Activated CD4-positive, alpha-beta T cell treated with anti-CD3 and anti-CD28 coated beads for 48 hours (primary cell): Measurements from ENCODE around the gene TRDMT1.

Experiments
- DNase-seq: peaks from one replicate; pipeline ENCODE4 v3.0.0-alpha.2; 2020

The TRDMT1 gene

DNA sequence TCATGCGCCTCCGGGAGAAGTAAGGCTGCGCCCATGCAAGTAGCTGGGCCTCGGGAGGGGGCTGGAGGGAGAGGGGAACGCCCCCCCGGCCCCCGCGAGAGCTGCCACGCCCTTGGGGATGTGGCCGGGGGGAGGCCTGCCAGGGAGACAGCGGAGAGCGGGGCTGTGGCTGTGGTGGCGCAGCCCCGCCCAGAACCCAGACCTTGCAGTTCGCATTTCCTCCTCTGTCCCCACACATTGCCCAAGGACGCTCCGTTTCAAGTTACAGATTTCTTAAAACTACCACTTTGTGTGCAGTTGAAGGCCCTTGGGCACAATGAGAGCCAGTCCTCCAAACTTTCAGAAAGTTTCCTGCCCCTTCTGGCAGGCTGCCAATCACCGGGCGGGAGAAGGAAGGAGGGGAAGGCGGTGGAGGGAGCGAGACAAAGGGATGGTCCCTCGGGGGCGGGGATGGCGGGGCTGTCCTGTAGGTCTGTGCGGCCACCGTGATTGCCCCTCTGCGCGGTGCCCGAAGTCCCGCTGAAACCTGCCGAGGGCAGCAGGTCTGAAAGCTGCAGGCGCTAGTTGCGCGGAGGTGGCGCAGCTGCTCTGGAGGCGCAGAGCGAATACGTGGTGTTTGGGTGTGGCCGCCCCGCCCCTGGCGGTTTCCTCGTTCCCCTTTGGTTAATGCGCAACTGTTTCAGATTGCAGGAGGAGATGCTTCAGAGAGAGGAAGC is 28.7 kb upstream of the TRDMT1 start:
- peak; percentile 93 for DNase-seq

DNA sequence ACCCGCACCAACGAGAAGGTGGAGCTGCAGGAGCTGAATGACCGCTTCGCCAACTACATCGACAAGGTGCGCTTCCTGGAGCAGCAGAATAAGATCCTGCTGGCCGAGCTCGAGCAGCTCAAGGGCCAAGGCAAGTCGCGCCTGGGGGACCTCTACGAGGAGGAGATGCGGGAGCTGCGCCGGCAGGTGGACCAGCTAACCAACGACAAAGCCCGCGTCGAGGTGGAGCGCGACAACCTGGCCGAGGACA is 28.2 kb upstream of the TRDMT1 start:
- no peak for DNase-seq

DNA sequence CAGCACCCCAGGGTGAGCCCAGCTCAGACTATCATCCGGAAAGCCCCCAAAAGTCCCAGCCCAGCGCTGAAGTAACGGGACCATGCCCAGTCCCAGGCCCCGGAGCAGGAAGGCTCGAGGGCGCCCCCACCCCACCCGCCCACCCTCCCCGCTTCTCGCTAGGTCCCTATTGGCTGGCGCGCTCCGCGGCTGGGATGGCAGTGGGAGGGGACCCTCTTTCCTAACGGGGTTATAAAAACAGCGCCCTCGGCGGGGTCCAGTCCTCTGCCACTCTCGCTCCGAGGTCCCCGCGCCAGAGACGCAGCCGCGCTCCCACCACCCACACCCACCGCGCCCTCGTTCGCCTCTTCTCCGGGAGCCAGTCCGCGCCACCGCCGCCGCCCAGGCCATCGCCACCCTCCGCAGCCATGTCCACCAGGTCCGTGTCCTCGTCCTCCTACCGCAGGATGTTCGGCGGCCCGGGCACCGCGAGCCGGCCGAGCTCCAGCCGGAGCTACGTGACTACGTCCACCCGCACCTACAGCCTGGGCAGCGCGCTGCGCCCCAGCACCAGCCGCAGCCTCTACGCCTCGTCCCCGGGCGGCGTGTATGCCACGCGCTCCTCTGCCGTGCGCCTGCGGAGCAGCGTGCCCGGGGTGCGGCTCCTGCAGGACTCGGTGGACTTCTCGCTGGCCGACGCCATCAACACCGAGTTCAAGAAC is 27.7 kb upstream of the TRDMT1 start:
- peak; percentile 68 for DNase-seq

DNA sequence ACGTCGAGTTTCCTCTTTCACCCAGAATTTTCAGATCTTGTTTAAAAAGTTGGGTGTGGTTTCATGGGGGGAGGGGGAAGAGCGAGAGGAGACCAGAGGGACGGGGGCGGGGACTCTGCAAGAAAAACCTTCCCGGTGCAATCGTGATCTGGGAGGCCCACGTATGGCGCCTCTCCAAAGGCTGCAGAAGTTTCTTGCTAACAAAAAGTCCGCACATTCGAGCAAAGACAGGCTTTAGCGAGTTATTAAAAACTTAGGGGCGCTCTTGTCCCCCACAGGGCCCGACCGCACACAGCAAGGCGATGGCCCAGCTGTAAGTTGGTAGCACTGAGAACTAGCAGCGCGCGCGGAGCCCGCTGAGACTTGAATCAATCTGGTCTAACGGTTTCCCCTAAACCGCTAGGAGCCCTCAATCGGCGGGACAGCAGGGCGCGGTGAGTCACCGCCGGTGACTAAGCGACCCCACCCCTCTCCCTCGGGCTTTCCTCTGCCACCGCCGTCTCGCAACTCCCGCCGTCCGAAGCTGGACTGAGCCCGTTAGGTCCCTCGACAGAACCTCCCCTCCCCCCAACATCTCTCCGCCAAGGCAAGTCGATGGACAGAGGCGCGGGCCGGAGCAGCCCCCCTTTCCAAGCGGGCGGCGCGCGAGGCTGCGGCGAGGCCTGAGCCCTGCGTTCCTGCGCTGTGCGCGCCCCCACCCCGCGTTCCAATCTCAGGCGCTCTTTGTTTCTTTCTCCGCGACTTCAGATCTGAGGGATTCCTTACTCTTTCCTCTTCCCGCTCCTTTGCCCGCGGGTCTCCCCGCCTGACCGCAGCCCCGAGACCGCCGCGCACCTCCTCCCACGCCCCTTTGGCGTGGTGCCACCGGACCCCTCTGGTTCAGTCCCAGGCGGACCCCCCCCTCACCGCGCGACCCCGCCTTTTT is 26.9 kb upstream of the TRDMT1 start, which contains the start of gene VIM:
Gene VIM, plus strand, starts transcription at position 151 of the 925 bp plus-strand sequence. CDS start 1,182 bp downstream, outside the sequence.
- peak; percentile 89 for DNase-seq

DNA sequence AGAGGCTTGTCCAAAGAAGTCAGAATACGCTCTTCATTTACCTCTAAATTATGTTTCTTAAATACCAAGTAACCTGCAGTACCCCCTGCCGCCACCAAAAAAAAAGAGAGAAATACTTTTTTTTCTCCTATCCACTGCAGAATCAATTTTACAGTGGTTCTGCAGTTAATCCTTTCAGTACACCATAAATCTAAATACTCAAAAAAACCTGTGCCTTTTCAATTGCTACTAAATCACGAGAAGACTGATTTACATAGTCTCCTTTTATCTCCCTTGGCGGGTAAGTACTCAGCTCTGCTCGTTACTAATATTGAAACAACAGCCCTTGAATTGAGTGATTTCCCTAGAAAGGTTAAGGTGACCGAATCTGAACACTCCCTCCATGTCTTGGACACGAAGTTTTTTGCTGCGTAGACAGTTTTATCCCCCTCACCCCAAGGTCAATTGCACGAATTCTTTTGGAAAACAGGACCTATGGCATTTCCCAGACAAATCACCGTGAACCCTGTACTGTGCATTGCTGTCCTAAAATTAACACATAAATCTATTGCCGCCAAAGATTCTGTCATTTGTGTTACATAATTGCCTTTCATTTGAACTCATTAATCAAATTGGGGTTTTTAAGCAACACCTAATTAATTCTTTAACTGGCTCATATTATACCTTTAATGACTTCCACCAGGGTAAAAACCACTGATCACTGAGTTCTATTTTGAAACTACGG is 26.1 kb upstream of the TRDMT1 start:
- peak; percentile 26 for DNase-seq

DNA sequence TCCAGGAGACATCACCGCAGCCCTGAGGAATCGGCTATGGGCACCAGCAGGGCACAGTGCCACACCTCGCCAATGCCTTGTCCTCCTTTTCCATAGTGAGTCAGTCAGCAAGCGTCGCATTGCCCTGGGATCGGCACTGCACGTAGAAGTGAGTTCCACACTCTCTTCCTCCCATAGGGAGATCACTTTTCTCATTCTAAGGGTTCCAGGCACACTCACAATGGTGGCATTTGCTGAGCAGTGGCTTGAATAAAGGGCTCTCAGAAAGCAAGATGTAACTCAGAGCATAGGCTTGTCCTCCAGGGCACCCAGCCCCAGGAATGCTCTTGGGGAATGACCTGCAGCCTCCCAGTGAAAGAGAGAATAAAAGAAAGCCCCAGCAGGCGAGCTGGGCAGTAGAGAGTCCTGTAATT is 25.4 kb upstream of the TRDMT1 start:
- DNase-seq, result no peak

DNA sequence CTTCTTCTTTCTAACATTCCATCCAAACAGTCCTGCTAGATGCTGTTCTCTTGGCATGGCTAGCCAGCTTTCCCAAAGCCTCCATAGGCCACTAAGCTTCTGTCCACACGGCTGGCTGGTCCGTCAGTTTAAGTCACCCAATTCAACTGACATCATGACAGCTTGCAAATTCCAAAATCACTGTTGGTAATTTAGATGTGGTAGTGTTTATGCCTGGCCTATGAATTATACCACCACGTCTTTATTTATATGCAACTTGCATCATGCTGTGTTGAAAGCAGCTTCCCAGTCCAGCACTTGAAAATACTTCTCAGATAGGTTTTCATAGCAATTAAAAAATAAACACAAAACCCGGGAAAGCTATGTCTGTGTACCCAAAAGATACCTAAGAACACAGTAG is 24.3 kb upstream of the TRDMT1 start:
- DNase-seq, result no peak

DNA sequence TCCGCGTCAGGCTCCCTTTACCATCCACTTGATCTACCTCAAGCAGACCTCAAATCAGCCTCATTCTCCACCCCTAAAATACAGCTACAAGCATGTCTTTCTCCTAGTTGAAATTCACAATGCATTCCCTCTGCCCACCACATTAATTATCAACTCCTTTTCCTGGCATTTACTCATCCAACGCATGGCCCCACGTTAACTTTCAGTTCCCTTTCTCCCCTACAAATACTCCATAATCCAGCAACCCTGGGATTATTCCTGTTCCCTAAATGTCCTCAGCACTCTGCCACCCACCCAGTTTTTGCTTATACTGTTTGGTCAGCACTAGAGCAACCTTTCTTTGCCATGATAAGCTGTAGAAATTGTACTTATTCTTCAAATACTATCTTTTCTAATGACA is 20.9 kb upstream of the TRDMT1 start:
- DNase-seq, result no peak

DNA sequence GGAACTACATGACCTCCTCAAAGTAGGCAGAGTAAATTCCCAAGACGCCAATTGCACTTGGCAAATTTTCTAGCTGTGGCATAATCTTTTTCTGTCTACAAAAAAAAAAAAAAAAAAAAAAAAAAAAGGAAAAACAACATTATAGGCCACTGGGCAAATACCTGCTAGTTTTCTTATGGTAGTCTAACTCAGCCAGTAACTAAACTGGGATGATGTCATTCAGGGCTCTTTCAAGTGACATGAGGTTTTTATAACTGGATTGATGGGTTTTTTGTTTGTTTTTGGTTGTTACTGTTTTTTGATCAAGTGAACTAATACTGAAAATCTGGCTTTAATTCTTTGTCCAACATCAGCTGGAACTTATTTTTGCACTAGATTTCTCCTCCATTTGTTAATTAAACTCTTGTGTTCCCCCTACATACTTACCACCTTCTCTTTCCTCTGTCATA is 19.2 kb upstream of the TRDMT1 start:
- DNase-seq, result no peak

DNA sequence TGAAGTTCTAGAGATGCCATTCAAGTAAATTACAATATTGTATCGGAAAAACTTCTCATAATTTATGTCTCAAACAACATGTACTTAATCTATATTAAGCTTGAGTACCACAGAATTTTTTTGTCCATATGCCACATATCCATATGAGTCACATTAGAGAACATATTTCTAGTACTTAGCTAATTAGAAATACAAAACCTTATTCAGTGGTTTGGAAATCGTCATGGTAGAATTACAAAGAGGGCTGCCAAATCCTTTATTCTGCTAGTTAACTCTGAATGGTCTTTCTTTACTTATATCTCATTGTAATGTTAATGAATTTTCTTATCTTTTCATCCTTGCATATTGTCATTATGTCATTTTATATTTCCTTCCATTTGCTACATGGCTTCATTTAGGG is 17.6 kb upstream of the TRDMT1 start:
- no peak for DNase-seq

DNA sequence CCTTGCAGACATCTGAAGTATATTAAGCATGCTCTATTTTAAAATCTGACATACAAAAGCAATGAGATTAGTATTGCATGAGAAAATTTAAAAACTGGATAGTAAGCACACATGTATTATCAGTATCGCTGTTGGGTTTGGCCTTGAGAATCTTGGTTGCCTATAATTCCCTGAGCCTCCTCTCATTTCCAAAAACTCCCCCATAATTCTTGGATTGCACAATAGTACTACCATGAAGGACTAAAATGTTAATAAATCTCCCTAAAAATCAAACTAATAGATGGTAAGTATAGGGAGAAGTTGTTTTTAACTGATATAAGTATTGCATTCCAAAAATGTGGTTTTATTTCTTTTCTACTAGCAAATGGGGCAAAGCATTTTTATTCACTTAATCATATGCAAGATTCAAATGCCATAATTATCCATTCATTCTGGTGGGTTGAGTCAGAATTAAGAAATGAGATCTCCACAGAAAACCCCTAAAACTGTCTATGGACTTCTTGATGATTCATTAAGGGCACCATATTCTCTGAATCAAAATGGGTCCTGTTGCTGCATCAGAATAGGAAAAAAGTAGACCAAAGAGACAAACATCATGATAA is 16.3 kb upstream of the TRDMT1 start:
- no peak for DNase-seq

DNA sequence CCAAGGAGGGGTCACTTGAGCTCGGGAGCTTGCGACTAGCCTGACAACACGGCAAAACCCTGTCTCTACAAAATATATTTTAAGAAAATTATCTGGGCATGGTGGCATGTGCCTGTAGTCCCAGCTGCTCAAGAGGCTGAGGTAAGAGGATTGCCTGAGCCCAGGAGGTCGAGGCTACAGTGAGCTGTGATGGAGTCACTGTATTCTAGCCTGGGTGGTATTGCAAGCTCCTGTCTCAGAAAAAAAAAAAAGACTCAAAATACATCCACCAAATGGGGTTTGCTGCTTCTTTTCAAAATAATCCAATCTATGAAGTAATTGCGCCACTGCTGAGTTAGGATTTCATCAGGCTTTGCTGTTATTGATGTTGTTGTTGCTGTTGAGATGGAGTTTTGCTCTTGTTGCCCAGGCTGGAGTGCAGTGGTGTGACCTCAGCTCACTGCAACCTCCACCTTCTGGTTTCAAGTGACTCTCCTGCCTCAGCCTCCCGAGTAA is 15.5 kb upstream of the TRDMT1 start:
- DNase-seq, result no peak

DNA sequence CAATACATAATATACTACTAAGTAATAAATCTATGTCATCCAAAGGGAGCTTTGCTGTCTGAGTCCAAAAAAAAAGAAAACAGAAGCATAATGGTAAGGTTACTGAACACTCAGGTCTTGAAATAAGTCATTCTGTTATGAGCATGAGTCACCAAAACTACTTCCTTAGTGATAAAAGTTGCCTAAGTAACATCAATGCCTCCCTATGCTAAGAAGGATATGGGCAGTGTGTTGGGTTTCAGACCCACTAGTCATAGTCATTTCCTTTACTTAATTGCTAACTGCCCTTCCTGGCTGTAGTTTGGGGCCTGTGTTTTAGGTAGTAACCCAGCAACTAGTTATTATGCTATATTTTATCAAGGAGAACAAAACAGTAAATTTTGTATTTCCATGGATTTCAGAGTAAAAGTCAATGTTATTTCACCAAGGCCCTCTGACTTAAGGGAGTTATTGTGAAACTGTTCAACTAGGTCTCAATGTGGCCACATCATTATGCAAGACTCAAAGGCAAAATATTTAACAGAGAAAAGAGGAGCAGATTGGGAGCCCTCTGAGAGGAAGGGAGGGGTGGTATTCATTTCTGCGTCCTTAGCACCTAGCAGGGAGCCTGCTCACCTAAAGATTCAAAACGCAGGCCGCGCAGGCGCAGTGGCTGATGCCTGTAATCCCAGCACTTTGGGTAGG is 14.9 kb upstream of the TRDMT1 start:
- DNase-seq, result peak; percentile 28

DNA sequence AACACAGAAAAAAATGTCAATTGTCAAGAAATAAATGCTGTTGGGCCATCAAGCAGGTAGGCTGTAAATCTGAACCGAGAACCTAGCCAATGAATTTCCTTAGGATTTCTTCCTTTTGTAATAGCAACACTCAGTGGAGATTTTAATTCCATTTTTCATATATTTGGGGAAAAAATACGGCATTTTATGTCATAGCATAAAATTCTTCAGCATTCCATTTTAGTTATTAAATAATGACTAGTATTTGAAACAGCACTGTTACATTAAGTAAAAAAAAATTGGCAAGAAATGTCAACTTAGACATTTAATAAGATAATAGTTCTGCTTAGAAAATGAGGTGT is 14.3 kb upstream of the TRDMT1 start:
- DNase-seq, result no peak

DNA sequence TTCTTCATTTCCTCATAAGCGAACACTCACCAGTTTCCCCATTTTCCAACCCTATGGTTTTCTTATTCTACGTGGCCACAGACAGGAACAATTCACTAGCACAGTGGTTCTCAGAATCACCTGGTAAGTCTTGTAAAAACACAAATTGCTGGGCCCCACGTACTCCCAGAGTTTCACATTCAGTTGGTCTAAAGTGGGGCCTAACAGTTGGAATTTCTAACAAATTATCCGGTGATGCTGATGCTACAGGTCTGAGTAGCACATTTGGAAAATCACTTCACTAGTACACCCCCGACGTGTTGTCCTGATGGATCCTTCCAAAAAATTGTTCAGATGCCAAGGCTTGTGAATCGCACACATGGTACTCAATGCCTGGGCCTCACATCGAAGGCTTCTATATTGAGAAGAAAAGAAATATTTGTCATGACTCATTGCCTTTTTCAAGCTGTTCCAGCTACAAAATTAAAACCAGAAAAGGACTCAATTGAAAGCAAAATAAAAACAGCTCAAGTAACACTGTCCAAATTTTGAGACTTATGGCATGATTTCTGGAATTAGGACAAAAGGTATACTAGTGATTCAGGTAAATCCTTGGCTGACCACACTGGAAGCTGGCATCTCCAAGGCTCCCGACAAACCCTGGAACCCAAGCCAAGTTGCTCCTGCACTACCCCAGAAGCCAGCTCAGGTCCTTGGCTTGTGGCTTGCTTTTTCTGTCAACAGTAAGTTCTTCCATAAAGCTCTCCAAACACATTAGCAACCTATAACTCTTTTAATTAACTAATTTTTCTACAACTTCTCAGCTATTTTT is 13.7 kb upstream of the TRDMT1 start:
- no peak for DNase-seq

DNA sequence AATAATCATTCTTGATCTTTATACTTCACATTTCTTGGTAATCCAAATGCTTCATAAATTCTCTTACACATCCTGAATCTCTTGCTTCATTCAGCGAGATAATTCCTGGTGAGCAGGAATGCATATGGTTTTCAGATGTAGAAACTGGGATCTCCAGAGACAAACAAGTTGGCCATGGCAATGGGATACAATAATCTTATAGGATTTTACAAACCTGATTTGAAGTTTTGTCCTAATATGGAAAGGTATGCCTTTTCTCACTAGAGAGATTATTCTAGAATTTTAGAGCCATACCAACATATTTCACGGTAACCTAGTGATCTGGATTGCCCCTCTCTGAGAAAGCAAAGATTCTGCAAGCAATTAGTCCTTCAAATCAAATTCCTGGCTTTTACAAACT is 13.1 kb upstream of the TRDMT1 start:
- DNase-seq, result no peak

DNA sequence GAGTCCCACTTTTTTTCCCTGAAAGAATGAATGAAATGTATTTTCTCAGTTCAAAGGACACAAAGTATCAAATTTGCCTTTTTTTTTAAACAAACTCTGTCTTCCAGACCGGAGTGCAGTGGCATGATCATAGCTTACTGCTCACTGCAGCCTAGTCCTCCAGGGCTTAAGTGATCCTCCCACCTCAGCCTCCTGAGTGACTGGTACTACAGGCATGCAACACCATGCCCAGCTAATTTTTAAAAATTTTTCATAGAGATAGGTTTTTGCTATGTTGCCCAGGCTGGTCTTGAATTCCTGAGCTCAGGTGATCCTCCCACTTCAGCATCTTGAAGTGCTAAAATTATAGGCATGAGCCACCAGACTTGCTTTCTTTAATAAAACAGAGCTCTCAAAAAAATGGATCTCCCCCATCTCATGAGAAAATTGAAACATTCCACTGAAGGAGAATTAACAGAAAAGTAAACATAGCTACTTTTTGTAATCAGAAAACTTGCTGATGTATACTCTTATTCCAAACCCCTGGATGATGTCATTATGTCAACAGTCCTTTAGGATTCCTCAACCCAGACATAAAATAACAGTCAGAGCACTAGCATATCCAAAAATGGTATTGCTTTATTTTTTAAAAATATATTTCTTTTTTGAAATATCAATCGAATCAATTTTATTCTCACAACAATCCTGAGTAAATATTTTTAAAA is 12.3 kb upstream of the TRDMT1 start:
- no peak for DNase-seq

DNA sequence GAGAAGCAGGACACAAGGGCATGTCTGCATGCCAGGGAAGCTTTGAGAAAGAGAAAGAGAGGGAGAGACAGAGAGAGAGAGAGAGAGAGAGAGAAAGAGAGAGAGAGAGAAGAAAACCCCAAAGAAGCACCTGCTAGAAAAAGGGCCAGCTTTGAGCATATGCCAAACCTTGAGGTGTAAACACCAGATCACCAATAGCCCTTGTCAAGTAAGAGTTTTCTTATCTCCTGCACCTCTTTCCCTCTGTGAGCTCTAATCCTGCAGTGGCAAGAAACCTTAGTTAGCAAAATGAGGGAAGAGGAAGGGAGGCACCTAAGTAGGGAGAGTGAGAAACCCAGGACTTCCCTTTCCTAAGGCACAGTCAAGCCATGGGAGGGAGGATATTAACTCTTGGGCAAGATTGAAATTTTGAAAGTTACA is 11.3 kb upstream of the TRDMT1 start:
- DNase-seq, result no peak

DNA sequence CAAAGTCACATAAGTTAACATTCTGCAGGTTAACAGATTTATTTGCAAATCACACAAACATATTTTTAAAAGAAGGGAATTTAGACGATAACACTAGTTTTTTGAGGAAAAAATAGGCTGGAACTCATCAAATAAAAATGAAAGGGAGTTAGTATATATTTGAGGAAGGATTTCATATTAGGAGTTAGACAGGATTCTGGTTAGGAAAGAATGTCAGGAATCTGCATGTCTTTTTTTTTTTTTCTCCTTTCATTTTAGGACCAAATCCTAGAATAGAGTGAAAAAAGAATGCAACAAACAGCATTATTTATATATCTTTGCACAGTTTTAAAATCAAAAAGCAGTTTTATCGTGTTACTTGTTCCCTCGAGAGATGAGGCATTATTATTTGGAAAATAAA is 8.9 kb upstream of the TRDMT1 start:
- DNase-seq, result no peak

DNA sequence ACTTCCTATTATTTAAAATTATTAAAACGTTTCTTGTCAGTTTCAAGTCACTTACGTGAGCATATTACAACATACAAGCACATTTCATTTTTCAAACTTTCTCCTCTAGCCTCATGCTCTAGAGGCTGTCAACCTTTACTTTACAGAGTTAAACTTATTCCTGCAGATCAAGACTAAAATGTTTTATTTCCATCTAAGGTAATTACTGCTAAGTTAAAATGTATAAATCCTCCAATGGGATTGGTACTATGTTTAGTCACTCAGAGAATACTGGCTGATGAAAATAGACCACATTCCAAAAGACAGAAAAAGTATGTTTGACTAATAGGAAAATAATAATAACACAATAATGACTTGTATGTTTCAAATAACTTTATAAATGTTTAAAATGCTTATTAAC is 8.4 kb upstream of the TRDMT1 start:
- no peak for DNase-seq
